ENCODE measurements around the gene CHST9. TPM values are rescaled to one million over a fixed set of nuclear protein-coding genes. Genes with fewer than 3 reads are reported as not detected.

The CHST9 gene
- total and polyA plus RNA-seq, 2 experiments from 2014 or later, result 15.5 to 16.8 TPM

GRCh38 chr18:26978812-26979341 is 206.2 kb downstream of the CHST9 start (continued):
- TF ChIP-seq CTCF (conservative IDR thresholded peaks at IDR 0.05; ENCODE audit: low read depth in 2 of 2) (no peak), POLR2AphosphoS5 (IDR thresholded peaks at IDR 0.05; ENCODE audit: low read depth) (no peak), ETS1 (IDR thresholded peaks at IDR 0.05) (no peak)

GRCh38 chr18:26977781-26978180 is 207.3 kb downstream of the CHST9 start:
- H3K4me1 ChIP-seq (ENCODE audit: insufficient read depth), result no peaks in the 10 kb centered on the region
- H3K79me2 ChIP-seq (replicated peaks; ENCODE audit: insufficient read depth), result no peaks in the 10 kb centered on the region
- H4K20me1 ChIP-seq (replicated peaks; ENCODE audit: insufficient read depth), result no peaks in the 10 kb centered on the region
- Mint-ChIP-seq H3K36me3 (ENCODE audit: low read depth) (no peaks in the 10 kb centered on the region; the same call in 2 of the 3 replicates), H3K27me3 (ENCODE audit: insufficient read depth, low read depth, poor library complexity) (no peaks in the 10 kb centered on the region), H3K4me3 (no peak overlapping the region), H3K27ac (no peak overlapping the region), H3K4me1 (peaks cover 11% of the 10 kb centered on the region), H3K9me3 (no peaks in the 10 kb centered on the region)
- H3K36me3 ChIP-seq (ENCODE audit: insufficient read depth), result no peaks in the 10 kb centered on the region
- no peak for ATAC-seq
- TF ChIP-seq JUNB (IDR thresholded peaks at IDR 0.05; ENCODE audit: unreplicated experiment), result no peak
- no peak for TF ChIP-seq POLR2AphosphoS5 (IDR thresholded peaks at IDR 0.05; ENCODE audit: low read depth)
- TF ChIP-seq ZNF331 (CRISPR knock-in tag; IDR thresholded peaks at IDR 0.05; ENCODE audit: low read depth), result no peak
- TF ChIP-seq CTCF (conservative IDR thresholded peaks at IDR 0.05; ENCODE audit: low read depth in 2 of 2), result no peak
- TF ChIP-seq NANOG (IDR thresholded peaks at IDR 0.05; ENCODE audit: borderline replicate concordance), result no peak
- TF ChIP-seq ETS1 (IDR thresholded peaks at IDR 0.05), result no peak
- H2AFZ ChIP-seq, result no peak overlapping the region
- no peaks in the 10 kb centered on the region for H3K27me3 ChIP-seq (ENCODE audit: insufficient read depth)
- no peak overlapping the region for H3K4me2 ChIP-seq
- no peak overlapping the region for H3K4me3 ChIP-seq
- DNase-seq (ENCODE audit: low spot score), result no peak
- no peaks in the 10 kb centered on the region for H3F3A ChIP-seq (replicated peaks; ENCODE audit: low read depth)
- 0 out of 2 replicates have a peak, but pooled peaks cover 4% of the 10 kb centered on the region for H3K9me2 ChIP-seq (ENCODE audit: insufficient read depth)
- no peak overlapping the region for H3K27ac ChIP-seq (ENCODE audit: low read depth)
